ENCODE data around the gene BRCA2. TPM values are rescaled to one million over a fixed set of nuclear protein-coding genes. Genes with fewer than 3 reads are reported as not detected.
A peak's percentile ranks its signal among the peaks of the same experiment; 100 is the strongest.

Gene BRCA2
- total RNA-seq, 1 donor from 2014 or later: 0.38 TPM

- Histone ChIP-seq H3K27me3 (ENCODE audit: low read depth) (no peaks in the 10 kb centered on the region), H3K4me3 (no peak overlapping the region), H3K27ac (replicated peaks) (peak overlapping the region; percentile 77), H3K9me3 (replicated peaks) (no peaks in the 10 kb centered on the region), H3K4me1 (peaks cover 37% of the 10 kb centered on the region), H3K36me3 (peaks cover 39% of the 10 kb centered on the region)
- TF ChIP-seq CTCF (IDR thresholded peaks at IDR 0.05; ENCODE audit: borderline replicate concordance): no peak
- intact Hi-C loops (cut with micrococcal nuclease): no loop called here
- no peak for DNase-seq
These were observed 29.7 kb upstream of the BRCA2 start for GRCh38 chr13:32285633-32285965.

- no peak for DNase-seq
- TF ChIP-seq CTCF (IDR thresholded peaks at IDR 0.05; ENCODE audit: borderline replicate concordance): no peak
- peaks cover 42% of the 10 kb centered on the region for H3K36me3 ChIP-seq
- H3K4me1 ChIP-seq: no peaks in the 10 kb centered on the region
- intact Hi-C loops (cut with micrococcal nuclease): no loop called here
- H3K4me3 ChIP-seq: no peak overlapping the region
- H3K9me3 ChIP-seq (replicated peaks): no peaks in the 10 kb centered on the region
- H3K27ac ChIP-seq (replicated peaks): no peak overlapping the region
- H3K27me3 ChIP-seq (ENCODE audit: low read depth): no peaks in the 10 kb centered on the region
These were observed 18.1 kb upstream of the BRCA2 start for GRCh38 chr13:32297206-32297605.

- no peaks in the 10 kb centered on the region for H3K27me3 ChIP-seq (ENCODE audit: low read depth)
- H3K36me3 ChIP-seq: peaks cover 38% of the 10 kb centered on the region
- intact Hi-C loops (cut with micrococcal nuclease): no loop called here
- TF ChIP-seq CTCF (IDR thresholded peaks at IDR 0.05; ENCODE audit: borderline replicate concordance): no peak
- H3K9me3 ChIP-seq (replicated peaks): no peaks in the 10 kb centered on the region
- no peaks in the 10 kb centered on the region for H3K4me1 ChIP-seq
- no peak for DNase-seq
- no peak overlapping the region for H3K27ac ChIP-seq (replicated peaks)
- H3K4me3 ChIP-seq: no peak overlapping the region
These were observed 16.6 kb upstream of the BRCA2 start for GRCh38 chr13:32298695-32299094.

GRCh38 chr13:32299893-32300292, 15.4 kb upstream of the BRCA2 start:
- Histone ChIP-seq H3K4me3 (no peak overlapping the region), H3K4me1 (no peaks in the 10 kb centered on the region), H3K27me3 (ENCODE audit: low read depth) (no peaks in the 10 kb centered on the region), H3K27ac (replicated peaks) (no peak overlapping the region), H3K9me3 (replicated peaks) (no peaks in the 10 kb centered on the region), H3K36me3 (peaks cover 26% of the 10 kb centered on the region)
- DNase-seq: no peak
- no peak for TF ChIP-seq CTCF (IDR thresholded peaks at IDR 0.05; ENCODE audit: borderline replicate concordance)
- intact Hi-C loops (cut with micrococcal nuclease): loop anchor here (10.0 kb wide), 1 partner anchor 385 kb away; no protein-coding TSS in a partner anchor

- intact Hi-C loops (cut with micrococcal nuclease): loop anchor here (10.0 kb wide), 1 partner anchor 386 kb away; no protein-coding TSS in a partner anchor
- H3K36me3 ChIP-seq: peaks cover 21% of the 10 kb centered on the region
- no peak overlapping the region for H3K4me3 ChIP-seq
- no peaks in the 10 kb centered on the region for H3K9me3 ChIP-seq (replicated peaks)
- H3K27me3 ChIP-seq (ENCODE audit: low read depth): no peaks in the 10 kb centered on the region
- no peak overlapping the region for H3K27ac ChIP-seq (replicated peaks)
- DNase-seq: no peak
- no peaks in the 10 kb centered on the region for H3K4me1 ChIP-seq
- no peak for TF ChIP-seq CTCF (IDR thresholded peaks at IDR 0.05; ENCODE audit: borderline replicate concordance)
These were observed 14.9 kb upstream of the BRCA2 start for GRCh38 chr13:32300406-32300805.

- Histone ChIP-seq H3K4me3 (no peak overlapping the region), H3K4me1 (no peaks in the 10 kb centered on the region), H3K27me3 (ENCODE audit: low read depth) (no peaks in the 10 kb centered on the region), H3K27ac (replicated peaks) (no peak overlapping the region), H3K36me3 (peaks cover 16% of the 10 kb centered on the region), H3K9me3 (replicated peaks) (no peaks in the 10 kb centered on the region)
- intact Hi-C loops (cut with micrococcal nuclease): loop anchor here (10.0 kb wide), 1 partner anchor 386 kb away; no protein-coding TSS in a partner anchor
- no peak for DNase-seq
- TF ChIP-seq CTCF (IDR thresholded peaks at IDR 0.05; ENCODE audit: borderline replicate concordance): no peak
These were observed 14.4 kb upstream of the BRCA2 start for GRCh38 chr13:32300920-32301319.
